Activated CD8-positive, alpha-beta memory T cell treated with anti-CD3 and anti-CD28 coated beads, Interleukin-2, amount 50 U/mL, for 48 hours (primary cell): ENCODE measurements around the gene DCDC2B.
"Not testable (repeated sequence)": the region's sequence is repeated elsewhere in the genome, so short reads cannot be mapped to it uniquely, and the experiment has no call there.

Experiments used
- DNase-seq: peaks from one replicate; pipeline ENCODE4 v3.0.0-alpha.2; 2020

The DCDC2B gene

GRCh38 chr1:32208891-32209328 lies at the start of gene DCDC2B:
Gene DCDC2B, plus strand, starts transcription at chr1:32209089. Its CDS starts 5 bp downstream, at chr1:32209094.
- no peak for DNase-seq

DNA sequence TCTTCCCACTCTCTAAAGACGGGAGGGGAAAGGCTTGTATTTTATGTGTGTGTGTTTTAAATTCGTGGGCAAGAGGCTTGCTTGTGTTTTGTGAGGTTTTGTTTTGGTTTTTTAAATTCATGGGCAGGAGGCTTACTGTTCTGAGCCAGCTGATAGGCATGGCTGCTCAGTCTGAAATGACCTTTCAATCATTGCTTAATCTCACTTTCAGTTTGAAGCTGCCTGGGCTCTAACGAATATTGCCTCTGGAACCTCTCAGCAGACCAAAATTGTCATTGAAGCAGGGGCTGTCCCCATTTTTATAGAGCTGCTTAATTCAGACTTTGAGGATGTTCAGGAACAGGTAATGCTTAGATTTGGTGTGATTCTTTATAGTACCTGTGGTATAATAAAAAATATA lies 49.7 kb upstream of the DCDC2B start:
- no peak for DNase-seq

DNA sequence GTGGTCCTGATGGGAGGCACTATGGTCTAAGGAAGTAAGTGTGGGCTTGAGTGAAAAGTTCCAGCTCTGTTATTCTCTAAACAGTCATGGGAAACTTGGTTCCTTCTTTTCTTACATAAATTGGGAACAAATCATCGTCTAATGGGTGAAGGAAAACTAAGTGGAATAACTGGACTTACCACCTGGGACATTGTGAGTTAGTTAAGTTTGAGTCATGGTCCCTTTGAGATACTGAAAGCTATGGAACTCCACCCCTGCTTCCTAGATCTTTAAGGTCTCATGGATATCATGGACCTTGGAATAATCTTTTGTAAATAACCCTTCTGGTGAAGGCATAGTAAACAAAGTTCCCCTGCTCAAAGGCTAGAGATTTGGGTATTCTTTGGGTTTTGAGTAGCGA lies 45.5 kb upstream of the DCDC2B start:
- DNase-seq = no peak

GRCh38 chr1:32165633-32166032 lies 43.3 kb upstream of the DCDC2B start:
- DNase-seq = not testable (repeated sequence)

DNA sequence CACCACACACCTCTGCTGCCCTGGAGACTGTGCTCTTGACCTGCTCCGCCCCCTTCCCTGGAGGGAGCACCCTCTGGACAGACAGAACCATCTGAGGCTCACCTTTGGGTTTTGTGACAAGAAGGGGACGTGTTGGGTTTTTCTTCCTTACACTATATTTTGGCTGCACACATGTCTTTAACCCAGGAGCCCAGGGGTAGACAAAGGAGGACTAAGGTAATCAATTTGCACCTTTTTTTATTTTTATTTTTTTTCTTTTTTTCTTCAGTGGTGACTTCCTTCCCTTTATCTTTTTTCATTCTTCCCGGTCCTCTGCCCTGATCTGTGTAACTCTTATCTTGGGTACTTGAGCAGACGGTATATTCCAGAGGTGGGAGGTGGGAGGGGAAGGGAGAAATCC lies 37.9 kb upstream of the DCDC2B start:
- no peak for DNase-seq

GRCh38 chr1:32172621-32173245 lies 36.2 kb upstream of the DCDC2B start:
- no peak for DNase-seq

DNA sequence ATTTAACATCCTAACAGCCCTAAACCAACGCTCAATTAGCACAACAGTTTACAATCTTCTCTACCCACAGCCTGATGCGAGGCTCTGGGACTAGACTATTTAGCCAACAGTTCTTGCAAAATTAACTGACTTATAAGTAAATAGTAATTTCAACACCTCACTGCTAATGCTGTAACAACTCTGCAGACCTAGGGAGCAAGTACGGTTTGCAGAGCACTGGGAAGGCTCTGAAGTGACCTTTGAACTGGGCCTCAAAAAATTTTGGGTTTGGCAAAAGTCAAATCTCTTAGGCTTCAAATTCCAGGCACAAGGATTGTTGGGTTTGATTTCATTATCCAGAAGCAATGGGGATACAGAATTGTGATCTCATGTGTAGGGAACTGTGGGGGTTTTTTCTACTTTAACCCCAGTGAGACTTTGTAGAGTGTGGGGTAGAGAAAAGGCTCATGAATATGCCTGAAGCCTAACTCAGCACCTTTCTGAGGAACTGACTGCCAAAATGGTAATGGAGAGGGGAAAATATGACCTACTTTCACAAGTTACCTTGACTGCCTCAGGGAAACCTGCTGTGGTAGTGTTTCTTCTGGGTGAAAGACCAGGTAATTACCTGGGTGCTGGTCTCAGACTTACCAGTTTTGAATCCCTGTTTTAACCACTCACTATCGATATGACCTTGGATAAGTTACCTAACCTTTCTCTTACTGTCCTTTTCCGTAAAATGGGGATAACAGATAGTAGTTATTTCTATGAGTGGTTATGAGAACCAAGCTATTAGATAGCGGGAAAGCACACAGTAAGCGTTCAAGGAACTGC lies 30.3 kb upstream of the DCDC2B start:
- DNase-seq = no peak

DNA sequence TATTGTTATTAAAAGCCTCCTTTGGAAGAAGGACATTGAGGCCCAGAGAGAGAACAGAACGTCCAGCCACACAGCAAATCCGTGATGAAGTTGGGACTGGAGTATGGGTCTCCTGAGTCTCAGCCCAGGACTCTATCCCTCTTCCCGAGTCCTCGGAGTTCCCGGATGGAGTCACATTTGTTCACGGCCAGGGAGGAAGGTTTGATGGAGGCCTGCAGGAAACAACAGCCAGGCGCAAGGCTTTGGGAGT lies 29.8 kb upstream of the DCDC2B start:
- no peak for DNase-seq

GRCh38 chr1:32179443-32180185 lies 29.3 kb upstream of the DCDC2B start, which contains the start of gene TXLNA:
Gene TXLNA, plus strand, starts transcription at chr1:32179675. Its CDS starts 671 bp downstream, at chr1:32180346.
- DNase-seq = peak; percentile 94

GRCh38 chr1:32180186-32181060 lies 28.5 kb upstream of the DCDC2B start:
- DNase-seq = peak; percentile 75

DNA sequence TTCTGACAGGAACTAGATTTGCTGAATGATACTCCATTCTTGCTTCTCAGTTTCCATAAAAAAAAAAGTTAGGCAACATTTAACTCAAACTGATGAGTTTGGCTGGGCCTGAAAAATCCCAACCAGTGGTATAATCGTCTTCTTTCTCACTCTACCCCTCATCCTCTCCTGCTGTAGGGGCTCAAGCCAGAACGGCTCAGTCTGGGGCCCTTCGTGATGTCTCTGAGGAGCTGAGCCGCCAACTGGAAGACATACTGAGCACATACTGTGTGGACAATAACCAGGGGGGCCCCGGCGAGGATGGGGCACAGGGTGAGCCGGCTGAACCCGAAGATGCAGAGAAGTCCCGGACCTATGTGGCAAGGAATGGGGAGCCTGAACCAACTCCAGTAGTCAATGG lies 27.8 kb upstream of the DCDC2B start:
- no peak for DNase-seq

DNA sequence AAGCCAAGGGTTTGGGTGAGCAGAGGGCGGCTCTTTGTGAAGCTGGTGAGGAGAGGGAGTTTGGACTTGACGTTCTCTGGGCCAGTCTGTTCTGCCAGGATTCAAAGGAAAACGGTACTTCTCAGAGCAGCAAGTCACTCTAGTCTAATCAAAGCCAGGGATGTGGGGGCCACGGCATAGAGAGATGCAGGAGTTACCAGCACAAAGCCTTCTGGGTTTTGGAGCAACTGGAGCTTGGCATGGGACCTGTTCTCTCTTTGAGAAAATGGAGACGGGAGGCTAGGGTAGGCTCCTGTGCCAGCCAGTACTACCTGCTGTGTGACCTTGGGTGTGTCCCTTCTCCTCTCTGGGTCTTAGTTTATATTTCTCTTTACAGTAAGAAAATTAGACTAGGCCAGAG lies 27.3 kb upstream of the DCDC2B start:
- no peak for DNase-seq

DNA sequence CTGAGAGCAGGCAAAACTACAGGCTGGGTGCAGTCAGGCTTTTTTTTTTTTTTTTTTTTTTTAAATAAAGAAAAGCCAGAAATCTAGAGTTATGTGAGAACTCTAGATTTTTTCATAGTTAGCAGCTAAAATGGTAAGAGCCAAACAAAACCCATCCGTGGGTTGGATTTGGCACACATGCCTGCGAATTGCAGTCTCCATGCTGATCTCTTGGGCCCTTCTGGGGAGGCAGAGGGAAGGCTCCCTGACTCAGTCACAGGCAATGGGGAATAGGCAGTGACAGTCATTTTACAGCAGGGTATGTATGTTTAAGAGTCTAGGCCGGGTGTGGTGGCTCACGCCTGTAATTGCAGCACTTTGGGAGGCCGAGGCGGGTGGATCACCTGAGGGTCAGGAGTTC lies 26.8 kb upstream of the DCDC2B start:
- DNase-seq = no peak

GRCh38 chr1:32184650-32185049 lies 24.2 kb upstream of the DCDC2B start:
- DNase-seq = no peak

- DNase-seq = no peak
Measured at GRCh38 chr1:32186077-32186476, 22.8 kb upstream of the DCDC2B start.

DNA sequence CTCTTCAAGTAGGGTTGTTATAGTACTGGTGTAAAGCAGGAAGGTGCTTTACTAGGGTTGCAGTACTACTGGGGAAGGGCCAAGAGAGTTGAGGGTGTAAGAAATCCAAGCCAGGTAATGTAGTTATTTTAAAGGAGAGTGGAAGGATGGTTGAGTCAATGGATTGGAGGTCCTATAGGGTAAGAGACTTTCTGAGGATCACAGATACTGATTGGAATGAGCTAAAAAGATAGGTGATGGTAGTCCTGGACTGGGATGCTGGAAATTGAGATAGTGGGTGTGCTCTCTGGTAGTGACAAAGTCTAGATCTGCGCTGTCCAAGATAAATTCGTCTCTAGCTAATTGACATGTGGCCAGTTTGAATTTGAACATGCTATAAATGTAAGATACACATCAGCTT lies 22.4 kb upstream of the DCDC2B start:
- DNase-seq = no peak

GRCh38 chr1:32187850-32188249 lies 21.0 kb upstream of the DCDC2B start:
- no peak for DNase-seq

GRCh38 chr1:32192220-32192948 lies 16.5 kb upstream of the DCDC2B start:
- DNase-seq = no peak

GRCh38 chr1:32194984-32195383 lies 13.9 kb upstream of the DCDC2B start:
- no peak for DNase-seq

GRCh38 chr1:32195531-32195930 lies 13.4 kb upstream of the DCDC2B start:
- no peak for DNase-seq

DNA sequence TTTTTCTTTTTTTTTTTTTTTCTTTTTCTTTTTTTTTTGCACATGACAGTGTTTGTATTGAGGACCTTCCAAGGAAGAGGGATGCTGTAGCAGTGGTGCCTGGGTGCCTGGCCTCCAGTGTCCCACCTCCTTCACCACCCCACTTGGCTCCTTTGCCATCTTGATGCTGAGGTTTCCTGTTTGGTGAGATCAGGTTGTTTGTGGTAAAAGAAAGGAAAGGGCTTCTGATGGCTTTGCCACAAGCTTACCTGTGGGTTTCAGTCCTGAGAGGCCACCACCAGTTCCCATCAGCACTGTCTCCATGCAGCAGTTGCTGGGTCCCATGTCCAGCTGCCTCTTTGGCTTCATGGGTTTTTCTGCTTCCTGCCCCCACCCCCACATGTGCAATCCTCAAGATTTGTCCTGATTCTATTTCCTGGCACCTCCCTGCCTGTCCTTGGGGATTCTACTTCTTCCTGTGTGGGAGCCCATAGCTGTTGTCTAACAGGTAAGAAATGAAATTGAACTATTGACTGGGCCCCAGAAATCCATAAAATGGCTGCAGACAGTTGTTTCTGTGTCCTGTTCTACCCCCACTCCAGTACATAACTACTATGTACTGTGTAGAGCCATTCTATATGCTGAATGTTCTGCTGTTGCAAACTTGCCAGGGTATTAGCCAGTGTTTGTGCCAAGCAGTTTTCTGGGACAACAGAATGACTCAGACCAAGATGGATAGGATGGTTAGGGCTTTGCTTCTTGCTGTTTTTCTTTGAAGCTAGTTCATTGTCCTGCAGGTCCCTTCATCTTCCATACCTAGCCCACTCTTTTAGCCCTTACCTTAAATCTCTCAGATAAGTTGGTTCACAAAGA lies 12.7 kb upstream of the DCDC2B start:
- DNase-seq = no peak
